HG02973 (cell line): ENCODE results near the gene TAF11L5.
"Not testable (repeated sequence)": the region's sequence is repeated elsewhere in the genome, so short reads cannot be mapped to it uniquely, and the experiment has no call there.

ENCODE experiments used
- ATAC-seq: cut with Tn5 transposase; IDR thresholded peaks from one replicate; pipeline ENCODE4 v1.9.1; 2021; ENCODE audit warnings: moderate library complexity; ENCODE audit not compliant: unreplicated experiment

Gene TAF11L5

GRCh38 chr5:17524935-17525334, at the start of gene TAF11L5:
Gene TAF11L5 (plus strand): TSS chr5:17525235.
- not testable (repeated sequence) for ATAC-seq

GRCh38 chr5:17477043-17477442, 48.0 kb upstream of the TAF11L5 start:
- ATAC-seq: no peak

- ATAC-seq: no peak
These were observed 47.3 kb upstream of the TAF11L5 start for GRCh38 chr5:17477573-17478265.

GRCh38 chr5:17481378-17481777, 43.7 kb upstream of the TAF11L5 start:
- ATAC-seq: no peak

- no peak for ATAC-seq
These were observed 42.2 kb upstream of the TAF11L5 start for GRCh38 chr5:17482790-17483189.

- ATAC-seq: not testable (repeated sequence)
These were observed 38.4 kb upstream of the TAF11L5 start for GRCh38 chr5:17486464-17487173.

GRCh38 chr5:17487174-17487512, 37.9 kb upstream of the TAF11L5 start:
- ATAC-seq: no peak

- ATAC-seq: not testable (repeated sequence)
These were observed 33.8 kb upstream of the TAF11L5 start for GRCh38 chr5:17491257-17491656.

GRCh38 chr5:17492770-17493169, 32.3 kb upstream of the TAF11L5 start:
- ATAC-seq: no peak

- no peak for ATAC-seq
These were observed 27.6 kb upstream of the TAF11L5 start for GRCh38 chr5:17497446-17497845.

GRCh38 chr5:17497931-17498330, 27.1 kb upstream of the TAF11L5 start, which contains the start of gene TAF11L2:
Gene TAF11L2 (plus strand): TSS chr5:17498231.
- ATAC-seq: not testable (repeated sequence)

- no peak for ATAC-seq
These were observed 13.2 kb upstream of the TAF11L5 start for GRCh38 chr5:17511775-17512325.

- ATAC-seq: not testable (repeated sequence)
These were observed 7.5 kb upstream of the TAF11L5 start for GRCh38 chr5:17517526-17517925.

- ATAC-seq: not testable (repeated sequence)
These were observed 7.0 kb upstream of the TAF11L5 start, which contains the start of gene TAF11L3 for GRCh38 chr5:17518067-17518466. Gene TAF11L3 (plus strand): TSS chr5:17518367.

GRCh38 chr5:17519508-17519907, 5.5 kb upstream of the TAF11L5 start:
- not testable (repeated sequence) for ATAC-seq

- not testable (repeated sequence) for ATAC-seq
These were observed 3.5 kb upstream of the TAF11L5 start, which contains the start of gene TAF11L4 for GRCh38 chr5:17521501-17521900. Gene TAF11L4 (plus strand): TSS chr5:17521801.

GRCh38 chr5:17526504-17526903, 1.5 kb downstream of the TAF11L5 start:
- ATAC-seq: not testable (repeated sequence)

GRCh38 chr5:17528369-17528768, 3.3 kb downstream of the TAF11L5 start, which contains the start of gene TAF11L6:
Gene TAF11L6 (plus strand): TSS chr5:17528669.
- ATAC-seq: not testable (repeated sequence)
